ENCODE results near the gene PI16. TPM values are rescaled to one million over a fixed set of nuclear protein-coding genes. Genes with fewer than 3 reads are reported as not detected.

Gene PI16
- polyA plus RNA-seq, 1 of the 3 experiments (the other 2 are of a cell fraction): 0.02 TPM

DNA sequence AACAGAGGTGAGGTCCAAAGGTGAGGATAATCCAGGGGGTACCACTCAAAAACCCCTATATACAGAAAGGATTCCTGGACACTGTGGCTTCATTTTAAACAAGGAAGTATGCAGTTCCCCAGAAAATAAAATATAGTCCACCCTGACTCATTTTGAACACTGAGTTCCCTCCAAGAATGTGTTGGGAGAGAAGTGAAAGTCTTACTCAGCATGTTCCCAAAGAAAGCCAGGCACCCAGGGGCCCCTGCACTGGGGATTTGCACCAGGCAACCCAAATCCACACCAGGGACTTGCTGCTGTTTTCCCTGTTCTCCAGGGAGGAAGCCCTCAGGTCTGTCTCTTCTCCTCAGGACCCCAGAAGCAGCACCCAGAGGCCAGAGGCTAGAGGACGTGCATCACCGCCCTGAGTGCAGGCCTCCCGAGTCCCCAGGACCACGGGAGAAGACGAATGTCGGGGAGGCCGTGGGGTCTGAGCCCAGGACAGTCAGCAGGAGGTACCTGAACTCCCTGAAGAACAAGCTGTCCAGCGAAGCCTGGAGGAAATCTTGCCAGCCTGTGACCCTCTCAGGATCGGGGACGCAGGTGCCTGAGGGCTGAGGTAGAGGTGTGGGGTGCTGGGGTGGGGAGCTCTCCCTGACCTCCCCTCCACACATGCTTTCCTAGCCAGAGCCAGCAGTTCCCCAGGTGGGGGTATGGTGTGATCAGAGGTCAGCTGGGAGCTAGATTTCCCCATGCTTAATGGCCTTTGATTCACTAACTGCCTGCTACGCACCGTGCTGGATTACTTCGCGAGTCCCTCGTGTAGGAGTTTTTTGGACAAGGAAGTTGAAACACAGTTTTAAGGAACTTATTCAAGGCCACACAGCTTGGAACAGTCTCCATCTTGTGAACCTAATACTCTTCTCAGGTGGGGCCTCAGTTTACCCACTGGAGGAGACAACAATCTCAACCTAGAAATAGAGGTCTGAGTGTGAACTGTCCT, 54.2 kb downstream of the PI16 start:
- Histone ChIP-seq H3K4me3 (ENCODE audit: low read depth in 2 of 2, low read length in 1 of 2) (no peak overlapping the region), H3K4me1 (ENCODE audit: control insufficient read depth in 1 of 2, insufficient read depth in 2 of 2, low read depth in 1 of 2, low read length in 1 of 2) (no peaks in the 10 kb centered on the region; a peak in 1 of 4 replicates), H3K9ac (no peak overlapping the region), H3K9me3 (no peaks in the 10 kb centered on the region), H3K27ac (ENCODE audit: low read depth in 2 of 2, low read length in 1 of 2) (no peak overlapping the region), H3K27me3 (ENCODE audit: insufficient read depth) (no peaks in the 10 kb centered on the region), H3K79me2 (ENCODE audit: insufficient read depth) (no peaks in the 10 kb centered on the region), H2AFZ (ENCODE audit: low read depth) (no peak overlapping the region), H3K9me2 (no peaks in the 10 kb centered on the region), H3F3A (replicated peaks; ENCODE audit: insufficient read depth) (no peaks in the 10 kb centered on the region), H4K20me1 (ENCODE audit: insufficient read depth) (no peaks in the 10 kb centered on the region), H3K4me2 (no peak overlapping the region), H3K36me3 (replicated peaks in 1 of 2; ENCODE audit: control insufficient read depth in 1 of 2, insufficient read depth in 2 of 2, low read length in 1 of 2) (no peaks in the 10 kb centered on the region)
- TF ChIP-seq, protein P1, sequence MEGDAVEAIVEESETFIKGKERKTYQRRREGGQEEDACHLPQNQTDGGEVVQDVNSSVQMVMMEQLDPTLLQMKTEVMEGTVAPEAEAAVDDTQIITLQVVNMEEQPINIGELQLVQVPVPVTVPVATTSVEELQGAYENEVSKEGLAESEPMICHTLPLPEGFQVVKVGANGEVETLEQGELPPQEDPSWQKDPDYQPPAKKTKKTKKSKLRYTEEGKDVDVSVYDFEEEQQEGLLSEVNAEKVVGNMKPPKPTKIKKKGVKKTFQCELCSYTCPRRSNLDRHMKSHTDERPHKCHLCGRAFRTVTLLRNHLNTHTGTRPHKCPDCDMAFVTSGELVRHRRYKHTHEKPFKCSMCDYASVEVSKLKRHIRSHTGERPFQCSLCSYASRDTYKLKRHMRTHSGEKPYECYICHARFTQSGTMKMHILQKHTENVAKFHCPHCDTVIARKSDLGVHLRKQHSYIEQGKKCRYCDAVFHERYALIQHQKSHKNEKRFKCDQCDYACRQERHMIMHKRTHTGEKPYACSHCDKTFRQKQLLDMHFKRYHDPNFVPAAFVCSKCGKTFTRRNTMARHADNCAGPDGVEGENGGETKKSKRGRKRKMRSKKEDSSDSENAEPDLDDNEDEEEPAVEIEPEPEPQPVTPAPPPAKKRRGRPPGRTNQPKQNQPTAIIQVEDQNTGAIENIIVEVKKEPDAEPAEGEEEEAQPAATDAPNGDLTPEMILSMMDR (IDR thresholded peaks at IDR 0.05): no peak
- no peak for TF ChIP-seq EZH2phosphoT487 (IDR thresholded peaks at IDR 0.05; ENCODE audit: borderline replicate concordance, low read depth)
- TF ChIP-seq YY1 (IDR thresholded peaks at IDR 0.05; ENCODE audit: low read depth): no peak
- TF ChIP-seq MEF2A (IDR thresholded peaks at IDR 0.05; ENCODE audit: borderline replicate concordance, low read depth): no peak
- TF ChIP-seq, protein P2, sequence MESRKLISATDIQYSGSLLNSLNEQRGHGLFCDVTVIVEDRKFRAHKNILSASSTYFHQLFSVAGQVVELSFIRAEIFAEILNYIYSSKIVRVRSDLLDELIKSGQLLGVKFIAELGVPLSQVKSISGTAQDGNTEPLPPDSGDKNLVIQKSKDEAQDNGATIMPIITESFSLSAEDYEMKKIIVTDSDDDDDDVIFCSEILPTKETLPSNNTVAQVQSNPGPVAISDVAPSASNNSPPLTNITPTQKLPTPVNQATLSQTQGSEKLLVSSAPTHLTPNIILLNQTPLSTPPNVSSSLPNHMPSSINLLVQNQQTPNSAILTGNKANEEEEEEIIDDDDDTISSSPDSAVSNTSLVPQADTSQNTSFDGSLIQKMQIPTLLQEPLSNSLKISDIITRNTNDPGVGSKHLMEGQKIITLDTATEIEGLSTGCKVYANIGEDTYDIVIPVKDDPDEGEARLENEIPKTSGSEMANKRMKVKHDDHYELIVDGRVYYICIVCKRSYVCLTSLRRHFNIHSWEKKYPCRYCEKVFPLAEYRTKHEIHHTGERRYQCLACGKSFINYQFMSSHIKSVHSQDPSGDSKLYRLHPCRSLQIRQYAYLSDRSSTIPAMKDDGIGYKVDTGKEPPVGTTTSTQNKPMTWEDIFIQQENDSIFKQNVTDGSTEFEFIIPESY (IDR thresholded peaks at IDR 0.05; ENCODE audit: borderline replicate concordance, low read depth): no peak
- no peak for TF ChIP-seq MXI1 (IDR thresholded peaks at IDR 0.05; ENCODE audit: low read depth, low read length)
- no peak for TF ChIP-seq FOXM1 (IDR thresholded peaks at IDR 0.05; ENCODE audit: low read depth)
- TF ChIP-seq RCOR1 (IDR thresholded peaks at IDR 0.05; ENCODE audit: low read length): no peak
- 88% methylated on average over 15 of the region's 15 CpGs for WGBS (ENCODE audit: low lambda C conversion rate)
- ChIA-PET POLR2A (no interaction called here), CTCF (interaction anchor here (1.0 to 1.1 kb wide), 2 partner anchors 13 to 202 kb away, joined by 3 read pairs; no protein-coding TSS in a partner anchor)
- DNase-seq: no peak

DNA sequence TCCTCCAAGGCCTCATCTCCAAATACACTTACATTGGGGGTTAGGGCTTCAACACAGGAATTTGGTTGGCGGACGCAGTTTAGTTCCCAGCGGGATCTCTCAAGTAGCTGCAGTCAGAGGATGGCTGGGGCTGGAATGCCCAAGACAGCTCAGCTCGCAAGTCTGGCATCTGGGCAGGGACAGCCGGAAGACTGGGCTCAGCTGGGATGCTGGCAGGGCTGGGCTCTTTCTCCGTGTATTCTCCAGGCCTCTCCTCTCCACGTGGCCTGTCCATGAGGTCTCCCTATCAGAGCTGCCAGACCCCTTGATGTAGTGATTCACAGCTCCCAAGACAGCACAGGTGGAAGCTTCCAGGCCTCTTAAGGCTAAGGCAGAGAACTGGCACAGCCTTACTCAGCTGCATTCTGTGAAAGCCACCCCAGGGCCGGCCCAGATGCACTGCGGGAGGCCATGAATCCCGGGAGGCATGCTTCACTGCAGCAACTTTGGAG, 55.9 kb downstream of the PI16 start:
- Histone ChIP-seq H3K36me3 (replicated peaks in 1 of 2; ENCODE audit: control insufficient read depth in 1 of 2, insufficient read depth in 2 of 2, low read length in 1 of 2) (no peaks in the 10 kb centered on the region), H3F3A (replicated peaks; ENCODE audit: insufficient read depth) (no peaks in the 10 kb centered on the region), H2AFZ (ENCODE audit: low read depth) (no peak overlapping the region), H3K4me3 (ENCODE audit: low read depth in 2 of 2, low read length in 1 of 2) (no peak overlapping the region), H3K79me2 (ENCODE audit: insufficient read depth) (no peaks in the 10 kb centered on the region), H4K20me1 (ENCODE audit: insufficient read depth) (no peaks in the 10 kb centered on the region), H3K9me2 (no peaks in the 10 kb centered on the region), H3K9me3 (no peaks in the 10 kb centered on the region), H3K4me2 (no peak overlapping the region), H3K4me1 (ENCODE audit: control insufficient read depth in 1 of 2, insufficient read depth in 2 of 2, low read depth in 1 of 2, low read length in 1 of 2) (no peaks in the 10 kb centered on the region), H3K27ac (ENCODE audit: low read depth in 2 of 2, low read length in 1 of 2) (no peak overlapping the region), H3K27me3 (ENCODE audit: insufficient read depth) (no peaks in the 10 kb centered on the region), H3K9ac (no peak overlapping the region)
- ChIA-PET POLR2A (no interaction called here), CTCF (interaction anchor here (0.7 to 3.0 kb wide), 5 partner anchors 9 to 245 kb away, joined by 3 to 12 read pairs (median 5); partner anchors contain the start of gene C6orf89)
- DNase-seq: no peak
- WGBS (ENCODE audit: low lambda C conversion rate): 87% methylated on average over 8 of the region's 10 CpGs
- TF ChIP-seq RFX5 (IDR thresholded peaks at IDR 0.05; ENCODE audit: low read length) (no peak), SMC3 (IDR thresholded peaks at IDR 0.05; ENCODE audit: low read depth, low read length) (no peak), YY1 (IDR thresholded peaks at IDR 0.05; ENCODE audit: low read depth) (no peak), TEAD4 (IDR thresholded peaks at IDR 0.05; ENCODE audit: borderline replicate concordance, insufficient read depth) (no peak)
